HG03139 (cell line): ENCODE measurements around the gene GSC2.

Experiments
- ATAC-seq: cut with Tn5 transposase; IDR thresholded peaks from one replicate; pipeline ENCODE4 v1.9.1; 2021; ENCODE audit not compliant: unreplicated experiment

The GSC2 gene, protein sequence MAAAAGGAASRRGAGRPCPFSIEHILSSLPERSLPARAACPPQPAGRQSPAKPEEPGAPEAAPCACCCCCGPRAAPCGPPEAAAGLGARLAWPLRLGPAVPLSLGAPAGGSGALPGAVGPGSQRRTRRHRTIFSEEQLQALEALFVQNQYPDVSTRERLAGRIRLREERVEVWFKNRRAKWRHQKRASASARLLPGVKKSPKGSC

DNA sequence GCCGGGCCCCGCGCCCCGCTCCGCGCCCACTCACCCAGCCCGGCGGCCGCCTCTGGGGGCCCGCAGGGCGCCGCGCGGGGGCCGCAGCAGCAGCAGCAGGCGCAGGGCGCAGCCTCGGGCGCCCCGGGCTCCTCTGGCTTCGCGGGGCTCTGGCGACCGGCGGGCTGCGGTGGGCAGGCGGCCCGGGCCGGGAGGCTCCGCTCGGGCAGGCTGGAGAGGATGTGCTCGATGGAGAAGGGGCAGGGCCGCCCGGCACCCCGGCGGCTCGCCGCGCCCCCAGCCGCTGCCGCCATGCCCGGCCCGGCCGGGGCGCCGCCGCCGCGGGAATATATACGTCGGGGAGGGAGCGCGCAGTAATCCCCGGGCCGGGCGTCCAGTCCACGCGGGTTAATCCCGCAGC, at the start of gene GSC2:
Gene GSC2 (minus strand): TSS at position 302 of the 400 bp plus-strand sequence. CDS start 9 bp downstream, at position 293.
- ATAC-seq = no peak

DNA sequence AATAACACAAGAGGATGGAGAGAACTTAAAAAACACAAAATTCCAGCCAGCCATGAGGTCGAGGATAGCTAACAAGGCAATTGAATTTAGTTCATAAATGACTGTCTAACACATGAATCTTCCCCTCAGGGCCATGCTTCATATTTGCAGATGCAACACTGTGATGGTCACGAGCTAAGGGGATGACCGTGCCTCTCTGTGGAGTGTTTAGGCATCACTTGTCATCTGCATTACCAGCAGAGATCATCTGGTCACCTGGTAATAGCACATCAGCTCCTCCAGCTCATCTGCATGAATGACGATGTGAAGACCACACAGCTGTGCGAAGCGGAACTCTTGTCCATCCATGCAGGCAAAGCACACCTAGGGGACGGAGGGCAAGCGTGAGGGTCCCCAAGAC, 49.4 kb upstream of the GSC2 start:
- no peak for ATAC-seq

GRCh38 chr22:19197997-19198865, 48.1 kb upstream of the GSC2 start:
- no peak for ATAC-seq

DNA sequence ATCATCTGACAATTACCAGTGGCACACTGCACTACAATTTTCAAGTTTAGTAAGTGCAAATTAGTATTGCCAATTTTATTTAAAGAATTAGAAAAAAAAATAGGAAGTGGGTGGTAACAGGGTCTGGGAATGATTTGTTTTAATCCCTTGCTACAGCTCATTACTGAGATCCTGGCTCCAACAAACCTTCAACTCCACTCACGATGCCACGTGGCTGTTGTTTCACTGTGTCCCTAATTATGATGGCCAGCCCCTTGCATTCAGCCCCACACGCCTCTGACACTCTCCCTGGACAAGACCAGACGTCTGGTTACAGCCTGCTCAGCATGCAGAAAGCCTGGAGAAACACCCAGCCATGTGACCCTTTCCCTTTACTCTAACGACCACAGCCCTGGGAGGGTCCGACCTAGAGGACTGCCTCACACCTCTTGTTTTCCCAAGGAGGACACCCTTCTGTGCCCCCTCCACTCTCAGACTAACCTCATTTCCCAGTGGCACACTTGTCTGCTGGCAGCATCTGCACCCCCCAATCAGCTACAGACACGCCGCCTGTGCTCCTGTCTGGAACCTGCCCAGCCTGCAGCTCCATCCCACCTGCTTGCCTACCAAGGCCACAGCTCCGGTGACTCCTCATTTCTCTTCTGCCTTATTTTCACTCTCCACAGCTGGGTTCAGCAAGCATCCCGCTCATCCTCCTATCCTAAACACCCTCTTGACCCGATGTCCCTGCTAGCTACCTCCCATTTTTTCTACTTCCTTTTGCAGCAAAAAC, 46.9 kb upstream of the GSC2 start:
- ATAC-seq = no peak

DNA sequence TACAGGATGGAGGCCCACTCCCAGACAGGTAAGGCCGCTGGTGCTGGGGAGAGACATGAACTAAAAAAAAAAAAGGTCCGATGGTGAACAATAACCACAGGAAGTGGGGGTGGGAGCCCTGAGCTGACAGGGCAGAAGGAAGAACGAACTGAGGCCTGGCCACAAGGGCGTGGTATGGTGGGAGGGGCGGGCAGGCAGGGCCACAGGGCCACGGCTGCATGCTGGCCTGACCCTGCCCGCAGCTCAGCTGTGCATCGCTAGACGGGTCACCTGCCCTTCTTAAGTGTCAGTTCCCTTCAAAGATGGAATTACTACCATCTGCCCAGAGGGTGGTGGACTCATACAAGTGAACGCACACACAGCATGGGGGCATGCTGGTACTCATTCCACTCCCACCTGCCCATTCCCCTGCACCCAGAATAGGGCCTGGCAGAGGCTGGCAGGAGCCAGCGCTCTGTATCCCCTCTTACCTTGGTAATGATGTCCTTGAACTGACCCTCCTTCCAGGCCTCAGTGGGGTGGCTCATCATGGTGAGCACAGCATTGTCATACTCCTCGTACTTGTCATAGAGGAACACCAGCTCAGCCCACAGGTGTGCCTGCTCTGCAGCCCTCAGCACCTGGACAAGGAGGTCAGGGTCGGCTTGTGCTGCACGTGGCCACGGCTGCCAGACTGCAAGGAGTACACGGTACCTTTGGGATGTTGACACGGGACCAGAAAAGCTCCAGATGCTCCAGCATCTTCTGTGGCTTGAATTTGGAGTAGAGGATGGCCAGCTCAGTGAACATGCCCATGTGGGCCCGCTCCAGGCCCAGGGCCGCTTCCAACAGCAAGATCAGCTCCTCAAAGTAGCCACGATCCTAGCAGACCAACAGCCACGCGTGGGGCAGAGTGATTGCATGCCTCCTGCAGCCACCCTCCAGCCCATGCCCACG, 46.0 kb upstream of the GSC2 start:
- ATAC-seq = no peak

DNA sequence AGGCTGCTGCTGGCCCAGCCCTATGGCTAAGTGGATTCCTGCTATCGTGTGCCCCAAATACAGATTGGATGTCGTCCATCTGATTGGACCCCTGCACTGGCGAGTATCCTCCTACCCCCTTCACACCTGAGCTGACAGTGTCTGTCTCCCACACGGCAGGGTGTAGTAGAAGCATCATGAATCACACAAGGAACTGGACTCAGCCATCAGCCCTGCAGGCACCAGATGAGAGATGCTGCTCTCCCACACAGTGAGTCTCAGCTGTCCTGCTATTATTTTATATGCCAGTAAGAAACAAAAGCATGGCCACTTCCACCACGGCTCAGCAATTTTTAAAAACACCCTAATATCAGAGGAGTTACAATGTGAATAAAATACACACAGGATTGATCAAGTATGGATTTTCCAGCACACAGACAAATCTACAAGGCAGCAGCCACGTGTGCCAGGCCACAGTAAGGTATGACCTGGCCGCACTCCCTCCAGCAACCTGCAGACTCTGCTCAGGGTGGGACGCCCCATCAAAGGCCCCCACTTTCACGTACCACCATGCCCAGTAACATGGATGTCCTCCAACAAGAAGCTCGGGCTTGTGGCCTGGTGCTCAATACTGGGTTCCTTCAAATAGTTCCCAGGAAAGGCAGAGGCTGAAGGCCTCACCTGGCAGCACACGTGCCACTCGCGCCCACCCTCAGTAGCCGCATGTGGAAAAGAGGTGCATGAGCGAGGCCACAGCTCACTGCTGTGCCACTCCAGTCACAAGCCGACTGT, 44.9 kb upstream of the GSC2 start:
- no peak for ATAC-seq

- no peak for ATAC-seq
Observed at GRCh38 chr22:19193879-19194278, 43.8 kb upstream of the GSC2 start.

- ATAC-seq = no peak
Observed at GRCh38 chr22:19187716-19188563, 37.8 kb upstream of the GSC2 start.

DNA sequence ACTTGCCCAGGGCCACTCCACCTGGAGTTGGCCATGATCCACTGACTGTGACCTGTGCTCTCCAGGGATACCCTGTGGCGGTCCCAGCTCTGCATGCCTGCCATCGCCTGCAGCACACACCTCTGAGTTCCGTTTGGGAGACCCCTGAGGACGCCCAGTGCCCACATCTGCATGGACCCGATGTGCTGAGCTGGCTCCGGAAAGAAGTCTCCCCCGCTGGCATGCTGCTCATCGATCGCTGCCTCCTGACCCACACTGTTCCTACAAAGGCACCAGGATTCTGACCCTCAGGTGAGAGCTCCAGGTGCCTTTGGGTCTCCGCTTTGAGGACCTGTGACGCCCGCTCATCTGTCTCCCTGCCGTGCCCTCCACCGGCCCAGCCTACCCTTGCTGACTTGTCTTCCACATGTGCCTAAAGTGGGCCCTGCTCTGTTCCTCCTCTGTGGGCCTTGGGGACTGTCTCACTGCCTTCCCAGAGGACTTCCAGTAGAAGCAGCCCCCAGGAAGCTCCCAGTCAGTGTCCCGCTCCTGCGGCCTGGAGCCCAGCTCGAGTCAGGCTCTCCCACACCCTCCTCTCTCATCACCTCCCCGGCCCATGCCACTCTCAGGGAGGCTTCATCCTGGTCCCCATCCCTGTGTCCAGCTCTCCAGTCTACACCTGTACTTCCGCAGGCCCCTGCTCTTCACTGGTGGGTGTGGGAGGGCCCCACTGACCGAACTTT, 34.3 kb upstream of the GSC2 start:
- no peak for ATAC-seq

GRCh38 chr22:19183216-19183615, 33.1 kb upstream of the GSC2 start:
- ATAC-seq = no peak

DNA sequence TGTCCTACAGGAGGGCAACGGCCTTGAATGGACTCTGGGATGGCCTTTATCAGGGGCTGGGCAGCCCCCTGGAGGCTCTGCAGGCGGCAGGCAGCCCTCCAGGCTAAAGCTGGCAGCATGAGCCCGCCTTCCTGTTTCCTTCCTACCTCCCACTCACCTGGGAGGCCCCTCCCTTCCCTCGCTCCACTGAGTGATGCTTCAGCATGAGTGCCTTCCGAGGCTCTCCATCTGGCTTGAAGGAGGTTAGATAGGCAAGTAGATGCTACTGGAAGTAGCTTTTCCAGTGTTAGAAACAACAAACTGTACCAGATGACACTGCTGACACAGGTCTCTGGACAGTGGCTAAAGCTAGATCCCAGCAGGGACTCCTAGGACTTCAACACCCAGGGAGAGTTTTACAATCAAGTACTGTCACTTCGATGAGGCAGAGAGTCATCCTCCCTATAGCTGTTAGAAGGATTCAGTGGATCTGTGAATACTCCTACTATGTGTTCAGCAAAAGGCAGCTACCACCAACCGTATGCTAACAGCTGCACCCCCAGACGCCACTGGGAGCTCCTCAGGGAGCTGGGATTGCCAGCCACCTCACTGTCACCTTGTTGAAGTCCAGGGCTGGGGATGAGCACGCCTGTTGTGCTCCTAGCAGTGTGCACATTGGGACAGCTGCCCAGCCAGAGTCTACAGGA, 32.5 kb upstream of the GSC2 start:
- no peak for ATAC-seq

DNA sequence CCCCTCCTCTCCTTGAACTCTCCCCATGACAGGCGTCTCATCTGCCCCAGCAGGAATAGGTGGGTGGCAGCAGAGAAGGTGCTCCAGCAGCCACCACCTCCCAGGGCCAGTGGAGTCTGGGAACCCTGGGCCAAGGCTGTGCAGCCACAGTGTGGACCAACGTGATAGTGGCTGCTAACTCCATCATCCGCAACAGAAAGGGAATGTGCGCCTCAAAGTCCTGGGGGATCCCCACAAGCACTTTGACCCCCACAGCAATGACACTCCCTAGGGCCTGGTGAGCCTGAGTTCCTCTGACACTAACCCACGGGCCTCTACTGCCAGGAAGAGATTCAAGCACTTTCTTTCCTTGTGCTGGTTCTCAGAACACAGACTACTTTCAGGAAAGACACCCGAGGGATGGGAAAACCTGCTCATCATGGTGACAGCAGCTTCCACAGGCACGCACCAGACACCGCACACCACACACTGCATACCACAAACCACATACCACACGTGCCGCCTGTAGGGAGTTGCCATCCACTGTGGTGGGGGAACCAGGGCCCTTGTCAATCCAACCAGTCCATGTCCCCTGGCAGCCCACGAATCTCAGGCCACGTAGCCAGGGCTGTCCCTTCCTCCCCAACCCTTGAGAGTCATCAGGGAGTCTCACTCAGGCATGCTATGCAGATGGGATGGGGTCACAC, 31.8 kb upstream of the GSC2 start:
- ATAC-seq = no peak

DNA sequence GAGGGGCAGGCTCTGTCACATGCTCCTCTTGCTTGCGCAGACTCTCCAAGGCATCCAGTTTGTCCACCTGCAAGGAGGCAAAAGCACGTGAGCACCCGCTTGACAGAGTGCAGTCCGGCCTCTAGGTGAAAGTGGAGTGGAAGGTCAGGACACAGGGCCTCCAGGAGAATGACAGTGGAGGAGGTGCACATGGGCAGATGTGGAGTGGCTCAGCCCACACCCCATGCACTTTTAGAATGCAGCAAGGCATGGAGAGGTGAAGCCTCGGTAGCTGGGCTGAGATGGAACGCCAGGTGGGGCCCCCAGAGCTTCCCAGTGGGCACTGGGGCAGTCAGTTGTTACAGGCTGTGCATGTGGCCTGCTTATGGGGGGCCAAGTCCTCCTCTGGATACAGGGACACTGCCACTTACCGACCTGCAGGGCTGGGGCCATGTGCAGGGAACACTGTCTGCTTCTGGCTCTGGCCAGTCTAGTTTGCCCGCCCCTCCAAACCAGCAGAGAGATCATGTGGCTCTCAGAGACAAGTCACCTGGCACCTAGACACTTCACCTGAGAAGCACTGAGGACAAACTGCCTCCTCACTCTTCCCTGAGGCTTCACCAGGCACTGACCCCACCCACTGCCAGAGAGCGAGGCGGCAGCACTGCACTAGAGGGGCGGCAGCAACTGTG, 30.8 kb upstream of the GSC2 start:
- no peak for ATAC-seq

DNA sequence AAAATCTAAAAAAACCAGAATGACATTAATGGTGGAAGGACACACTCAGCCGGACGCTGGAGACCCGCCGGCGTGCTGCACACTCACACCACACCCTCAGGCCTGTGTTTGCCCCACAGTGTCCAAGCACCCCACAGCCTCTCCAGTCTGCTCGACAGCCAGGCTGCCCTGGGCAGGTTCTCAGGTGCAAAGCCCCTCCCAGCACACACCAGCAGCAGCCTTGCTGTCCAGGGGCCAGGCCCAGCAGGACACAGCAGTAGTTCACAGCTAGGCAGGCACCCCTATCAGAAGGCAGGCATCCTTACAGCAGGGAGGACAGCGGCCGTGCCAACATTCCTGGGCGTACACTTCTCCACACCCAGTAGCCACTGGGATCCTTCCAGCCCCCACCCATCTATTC, 30.1 kb upstream of the GSC2 start:
- ATAC-seq = no peak

GRCh38 chr22:19179497-19180048, 29.5 kb upstream of the GSC2 start:
- no peak for ATAC-seq
